Measurements from ENCODE around the gene VIT. TPM values are rescaled to one million over a fixed set of nuclear protein-coding genes. Genes with fewer than 3 reads are reported as not detected.

VIT gene
- total RNA-seq, 1 donor from 2014 or later: 2.6 TPM

DNA sequence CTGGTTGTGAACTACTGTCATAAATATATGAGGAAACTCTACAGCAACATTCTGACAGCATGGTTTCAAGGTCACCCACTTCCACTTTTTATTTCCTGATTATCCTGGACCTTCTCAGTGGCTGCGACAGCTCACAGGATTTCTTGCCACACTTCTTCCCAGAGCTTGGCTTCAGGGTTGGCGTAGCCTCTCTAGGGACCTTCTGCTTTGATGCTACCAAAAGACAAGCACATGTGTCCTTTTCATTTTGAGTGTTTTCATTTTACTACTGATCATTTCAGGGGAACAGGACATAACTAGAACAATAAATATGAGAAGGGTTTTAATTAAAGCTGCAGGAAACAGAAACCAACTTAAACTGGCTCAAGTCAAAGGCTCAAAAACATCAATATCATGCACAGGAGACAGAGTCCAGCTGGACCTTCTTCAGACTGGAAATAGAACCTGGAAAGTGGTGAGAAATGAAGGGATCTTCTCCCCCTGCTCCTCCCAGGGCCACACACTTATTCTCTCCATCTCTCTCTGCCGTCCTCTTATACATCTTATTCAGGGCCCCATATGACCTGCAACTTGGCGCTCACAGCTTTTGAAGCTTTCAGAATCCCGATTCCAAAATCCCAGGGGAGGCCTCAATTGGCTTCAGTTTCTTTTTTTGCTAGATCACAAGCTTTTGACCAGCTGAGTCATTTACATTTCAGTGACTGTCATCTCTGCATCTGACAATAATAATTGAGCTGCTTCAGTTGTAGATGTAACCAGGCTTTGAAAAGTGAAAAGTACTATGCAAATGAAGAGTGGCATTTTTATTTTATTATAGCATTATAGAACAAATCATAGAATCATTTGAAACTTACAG, 9.7 kb downstream of the VIT start:
- intact Hi-C loops (cut with DNase I): no loop called here
- DNase-seq (ENCODE audit: low spot score): no peak

GRCh38 chr2:36707050-36707449, 10.5 kb downstream of the VIT start:
- DNase-seq (ENCODE audit: low spot score): no peak
- intact Hi-C loops (cut with DNase I): no loop called here

- no peak for DNase-seq (ENCODE audit: low spot score)
- intact Hi-C loops (cut with DNase I): no loop called here
Observed at GRCh38 chr2:36708041-36708741, 11.7 kb downstream of the VIT start.

DNA sequence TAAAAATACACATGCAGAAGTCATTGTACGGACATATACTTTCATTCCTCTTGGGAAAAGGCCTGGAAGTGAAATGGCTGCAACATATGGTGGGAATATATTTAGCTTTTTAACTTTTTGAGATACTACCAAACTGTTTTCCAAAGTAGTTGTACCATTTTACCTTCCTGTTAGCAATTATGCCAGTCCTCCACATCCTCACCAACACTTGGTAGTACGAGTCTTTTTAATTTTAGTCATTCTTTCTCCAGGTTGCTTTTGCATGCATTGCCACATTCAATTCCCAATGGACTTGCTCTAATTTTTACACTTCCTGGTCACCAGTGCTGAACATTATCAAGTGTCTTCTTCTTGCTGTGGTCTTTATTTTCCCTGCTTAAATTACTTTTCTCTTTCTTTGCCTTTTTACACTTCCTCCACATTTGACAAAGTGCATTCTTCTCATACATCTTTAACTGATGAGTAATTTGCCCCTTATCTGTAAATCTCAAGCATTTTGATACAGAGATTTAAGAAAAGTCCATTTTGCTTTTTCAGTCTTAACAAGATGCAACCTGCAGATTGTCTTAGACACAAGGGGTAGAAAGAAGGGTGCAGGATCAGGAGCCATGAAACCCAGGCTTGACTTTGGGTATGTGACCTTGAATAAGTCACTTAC, 14.5 kb downstream of the VIT start:
- intact Hi-C loops (cut with DNase I): no loop called here
- no peak for DNase-seq (ENCODE audit: low spot score)

DNA sequence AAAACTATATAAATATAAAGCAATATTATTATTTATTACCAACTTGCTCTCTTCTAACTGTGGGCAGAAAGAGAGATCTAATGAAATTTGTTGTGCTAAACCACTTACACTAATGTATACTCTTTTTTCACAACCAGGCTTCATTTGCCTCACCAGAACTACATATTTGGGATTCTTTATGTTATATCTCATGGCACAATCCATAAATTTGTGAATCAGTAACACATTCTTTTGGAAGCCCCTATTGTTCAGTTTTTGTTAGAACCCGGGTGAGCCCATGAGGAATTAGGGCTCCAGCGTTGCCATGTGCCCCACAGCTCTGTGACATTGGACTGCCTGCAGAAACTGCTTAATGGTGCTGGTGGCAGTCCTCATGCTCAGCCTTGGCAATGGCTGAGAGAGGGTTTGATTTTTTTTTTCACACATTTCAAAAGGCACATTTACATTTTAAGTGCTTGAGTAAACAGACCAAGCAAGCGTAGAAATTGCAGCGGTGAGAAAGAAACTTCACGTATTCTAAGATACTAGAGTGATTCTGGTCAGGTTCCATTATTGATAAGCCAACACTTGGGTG, 15.3 kb downstream of the VIT start:
- intact Hi-C loops (cut with DNase I): no loop called here
- DNase-seq (ENCODE audit: low spot score): no peak

DNA sequence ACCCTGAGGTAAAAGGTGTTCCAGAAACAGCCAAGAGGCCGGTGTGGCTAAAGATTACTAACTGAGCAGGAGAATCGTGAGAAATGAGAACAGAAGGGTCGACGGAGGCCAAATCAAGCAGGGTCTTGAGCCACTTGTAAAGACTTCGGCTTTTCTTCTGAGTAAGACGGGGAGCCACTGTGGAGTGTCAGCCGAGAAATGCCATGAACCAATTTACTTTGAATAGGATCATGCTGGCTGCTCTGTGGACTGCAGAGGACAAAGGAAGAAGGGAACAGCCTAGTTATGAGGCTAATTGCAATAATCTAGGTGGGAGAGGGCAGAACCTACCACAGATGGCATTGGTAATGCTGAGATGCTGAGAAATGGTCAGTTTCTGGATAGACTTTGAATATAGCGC, 16.8 kb downstream of the VIT start:
- DNase-seq (ENCODE audit: low spot score): no peak
- intact Hi-C loops (cut with DNase I): no loop called here

GRCh38 chr2:36716111-36716510, 19.6 kb downstream of the VIT start:
- no peak for DNase-seq (ENCODE audit: low spot score)
- intact Hi-C loops (cut with DNase I): no loop called here

GRCh38 chr2:36717603-36718266, 21.2 kb downstream of the VIT start:
- intact Hi-C loops (cut with DNase I): no loop called here
- no peak for DNase-seq (ENCODE audit: low spot score)

DNA sequence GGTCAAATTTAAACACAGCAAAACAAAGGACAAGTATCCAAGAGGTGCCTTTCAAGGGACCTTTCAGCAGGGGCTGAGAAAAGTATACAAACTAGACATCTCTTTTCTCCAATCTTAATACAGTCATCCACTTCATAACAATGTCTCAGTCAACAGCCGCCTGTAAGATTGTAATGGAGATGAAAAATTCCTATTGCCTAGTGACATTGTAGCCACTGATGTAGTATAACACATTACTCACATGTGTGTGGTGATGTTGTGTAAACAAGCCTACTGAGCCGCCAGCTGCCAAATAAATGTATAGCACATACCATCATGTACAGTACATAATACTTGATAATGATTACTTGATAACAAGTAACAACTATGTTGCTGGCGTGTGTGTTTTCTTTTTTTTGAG, 31.0 kb downstream of the VIT start:
- intact Hi-C loops (cut with DNase I): no loop called here
- DNase-seq (ENCODE audit: low spot score): no peak

- intact Hi-C loops (cut with DNase I): no loop called here
- DNase-seq (ENCODE audit: low spot score): no peak
Observed at GRCh38 chr2:36729067-36729466, 32.6 kb downstream of the VIT start.

GRCh38 chr2:36731941-36732672, 35.6 kb downstream of the VIT start:
- DNase-seq (ENCODE audit: low spot score): no peak
- intact Hi-C loops (cut with DNase I): no loop called here

- no peak for DNase-seq (ENCODE audit: low spot score)
- intact Hi-C loops (cut with DNase I): no loop called here
Observed at GRCh38 chr2:36732673-36733036, 36.1 kb downstream of the VIT start.

DNA sequence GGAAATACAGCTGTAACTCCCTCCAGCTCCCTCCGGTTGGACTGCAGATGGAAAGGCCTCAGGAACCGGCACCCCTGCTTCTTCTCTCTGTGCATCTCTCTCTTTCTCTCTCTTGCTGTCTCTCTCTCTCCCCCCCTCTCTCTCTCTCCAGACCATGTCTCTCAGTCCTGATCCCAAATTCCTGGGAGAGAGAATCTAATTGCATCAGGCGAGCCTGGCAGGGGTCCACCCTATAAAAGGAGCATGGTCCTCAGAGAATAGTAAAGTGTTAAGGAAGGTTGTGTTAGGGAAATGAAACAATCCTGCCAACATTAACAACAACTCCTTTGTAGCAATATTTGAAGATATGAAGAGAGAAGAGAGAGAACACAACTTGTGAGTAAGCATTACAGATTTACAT, 36.7 kb downstream of the VIT start:
- DNase-seq (ENCODE audit: low spot score): no peak
- intact Hi-C loops (cut with DNase I): no loop called here

- no peak for DNase-seq (ENCODE audit: low spot score)
- intact Hi-C loops (cut with DNase I): no loop called here
Observed at GRCh38 chr2:36734304-36734703, 37.8 kb downstream of the VIT start.

GRCh38 chr2:36737131-36737750, 40.7 kb downstream of the VIT start:
- DNase-seq (ENCODE audit: low spot score): no peak

GRCh38 chr2:36740061-36740460, 43.6 kb downstream of the VIT start:
- DNase-seq (ENCODE audit: low spot score): no peak
- intact Hi-C loops (cut with DNase I): no loop called here

More at GRCh38 chr2:36737131-36737750, 40.7 kb downstream of the VIT start:
- intact Hi-C loops (cut with DNase I): no loop called here

DNA sequence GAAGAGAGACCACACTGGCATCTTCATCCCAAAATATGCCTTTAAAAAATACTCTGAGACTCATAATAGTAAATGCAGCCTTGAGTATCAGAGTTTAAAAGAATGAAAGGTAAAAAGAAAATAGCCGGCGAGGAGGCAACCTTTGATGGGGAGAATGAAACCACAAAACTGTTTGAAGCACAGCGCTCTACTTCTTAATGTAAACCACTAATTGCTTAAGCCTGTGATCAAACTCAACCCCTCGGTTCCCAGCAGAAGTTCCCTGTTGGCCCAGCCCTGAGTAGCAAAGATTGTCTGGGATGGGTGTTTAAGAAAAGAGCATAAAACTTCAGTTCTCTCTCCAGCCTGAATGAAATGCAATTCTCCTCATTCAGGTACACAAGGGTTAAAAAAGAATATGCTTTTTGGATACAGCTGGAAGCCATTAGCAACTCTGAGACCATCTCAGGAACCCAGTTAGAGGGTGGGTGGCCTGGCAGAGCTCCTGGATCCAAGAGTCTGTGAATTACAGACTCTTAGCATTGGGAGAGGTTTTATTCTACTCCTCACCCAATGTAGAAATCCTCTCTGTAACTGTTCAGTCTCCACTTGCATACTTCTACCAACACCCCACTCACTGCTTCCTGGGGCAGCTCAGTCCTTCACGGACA, 44.8 kb downstream of the VIT start:
- no peak for DNase-seq (ENCODE audit: low spot score)
- intact Hi-C loops (cut with DNase I): no loop called here

- no peak for DNase-seq (ENCODE audit: low spot score)
- intact Hi-C loops (cut with DNase I): no loop called here
Observed at GRCh38 chr2:36743954-36744353, 47.4 kb downstream of the VIT start.
